H1 (cell line): ENCODE data around the gene FRA10AC1. TPM values are rescaled to one million over a fixed set of nuclear protein-coding genes. Genes with fewer than 3 reads are reported as not detected.

Source experiments
- CTCF ChIA-PET: fragments of 300-600 bp; sonication (Branson Sonifier 250); formaldehyde crosslinking; loops from one replicate; lab custom pipeline; 2021; ENCODE audit not compliant: partially characterized antibody; lab: Charles Lee
- POLR2A ChIA-PET: fragments of 300-600 bp; sonication (Branson Sonifier 250); formaldehyde crosslinking; loops from one replicate; lab custom pipeline; 2021; ENCODE audit warnings: inconsistent platforms; ENCODE audit not compliant: partially characterized antibody; lab: Charles Lee
- DNase-seq, 2 experiments: peaks; one replicate each; pipeline versions ENCODE4 v3.0.0 to v3.0.0-alpha.2; 2010 to 2022; ENCODE audit warnings: low spot score in 2 of 2, low read depth in 1 of 2, mixed read lengths in 1 of 2
- FAIRE-seq: peaks from 2 replicates; lab custom pipeline; 2011; peaks lifted over from hg19 to GRCh38; lab: Jason Lieb, UNC
- H2AFZ ChIP-seq: 2 replicates; pipeline ENCODE4 v1.8.1; 2012; ENCODE audit warnings: low read length, inconsistent platforms
- H2AK5ac ChIP-seq: 2 replicates; pipeline ENCODE4 v1.6.1; 2013; ENCODE audit warnings: low read depth, low read length
- H2BK120ac ChIP-seq: replicated peaks from 2 replicates; pipeline ENCODE3; 2013; ENCODE audit warnings: low read depth, low read length, inconsistent platforms
- H2BK12ac ChIP-seq: 2 replicates; pipeline ENCODE4 v1.6.1; 2013; ENCODE audit warnings: low read depth, low read length
- H2BK15ac ChIP-seq: 2 replicates; pipeline ENCODE4 v1.6.1; 2013; ENCODE audit warnings: low read length
- H2BK20ac ChIP-seq: 2 replicates; pipeline ENCODE4 v1.6.1; 2013; ENCODE audit warnings: low read length
- H2BK5ac ChIP-seq: 2 replicates; pipeline ENCODE4 v1.6.1; 2013; ENCODE audit warnings: low read depth, low read length
- H3K14ac ChIP-seq: 2 replicates; pipeline ENCODE4 v1.6.1; 2013; ENCODE audit warnings: inconsistent platforms; ENCODE audit not compliant: insufficient read length
- H3K18ac ChIP-seq: 2 replicates; pipeline ENCODE4 v1.6.1; 2013; ENCODE audit warnings: low read length; ENCODE audit errors: extremely low read depth
- H3K23ac ChIP-seq: 2 replicates; pipeline ENCODE4 v1.6.1; 2013; ENCODE audit warnings: inconsistent platforms; ENCODE audit not compliant: insufficient read length
- H3K23me2 ChIP-seq: 2 replicates; pipeline ENCODE4 v1.6.1; 2013; ENCODE audit warnings: low read depth, low read length
- H3K27ac ChIP-seq: 2 replicates; pipeline ENCODE4 v1.6.1; 2011; ENCODE audit warnings: low read depth, low read length, inconsistent platforms
- H3K27me3 ChIP-seq, 4 experiments: replicated peaks in 1 of 4; 1 replicate in 1 of 4; 2 replicates in 3 of 4; pipeline versions ENCODE4 v1.6.1 to v1.8.1; 2011 to 2013; ENCODE audit warnings: low read length in 3 of 4, mild to moderate bottlenecking in 3 of 4, inconsistent platforms in 2 of 4, mixed read lengths in 2 of 4, moderate library complexity in 1 of 4; ENCODE audit not compliant: control insufficient read depth in 3 of 4, insufficient read depth in 3 of 4; ENCODE audit errors: extremely low read depth in 1 of 4
- H3K36me3 ChIP-seq, 4 experiments: 2 replicates each; pipeline versions ENCODE4 v1.6.1 to v1.8.1; 2011 to 2013; ENCODE audit warnings: mild to moderate bottlenecking in 4 of 4, low read length in 3 of 4, moderate library complexity in 2 of 4, control low read depth in 1 of 4, inconsistent platforms in 1 of 4; ENCODE audit not compliant: insufficient read depth in 4 of 4, control insufficient read depth in 2 of 4
- H3K4ac ChIP-seq: replicated peaks from 2 replicates; pipeline ENCODE3; 2013; ENCODE audit warnings: low read length, low read depth, mixed read lengths, inconsistent platforms; ENCODE audit not compliant: insufficient read length
- H3K4me1 ChIP-seq, 4 experiments: replicated peaks in 1 of 4; 1 replicate in 1 of 4; 2 replicates in 3 of 4; pipeline versions ENCODE4 v1.6.1 to v1.8.1; 2011 to 2013; ENCODE audit warnings: low read length in 3 of 4, inconsistent platforms in 2 of 4, mixed read lengths in 1 of 4; ENCODE audit not compliant: insufficient read depth in 4 of 4, control insufficient read depth in 3 of 4
- H3K4me2 ChIP-seq, 2 experiments: 2 replicates each; pipeline versions ENCODE4 v1.6.1 to v1.8.1; 2011 to 2013; ENCODE audit warnings: low read depth in 2 of 2, low read length in 2 of 2, control low read depth in 1 of 2, inconsistent platforms in 1 of 2, mild to moderate bottlenecking in 1 of 2; ENCODE audit not compliant: insufficient read depth in 1 of 2
- H3K4me3 ChIP-seq, 4 experiments: fragments of 200-600, 300-600 bp in 1 of 4; sonication (generic), shearing (Covaris generic), sonication (Bioruptor Twin) in 1 of 4; 2 replicates each; pipeline versions ENCODE4 v1.5.1 to v1.8.1; 2011 to 2016; ENCODE audit warnings: low read length in 4 of 4, low read depth in 3 of 4, control low read depth in 2 of 4, inconsistent platforms in 2 of 4, mild to moderate bottlenecking in 2 of 4, mixed read lengths in 1 of 4, moderate library complexity in 1 of 4; ENCODE audit not compliant: insufficient read depth in 2 of 4; ENCODE audit errors: extremely low read depth in 1 of 4
- H3K56ac ChIP-seq: replicated peaks from 2 replicates; pipeline ENCODE3; 2013; ENCODE audit warnings: low read depth, mild to moderate bottlenecking, mixed read lengths, low read length, inconsistent platforms; ENCODE audit not compliant: insufficient read length
- H3K79me1 ChIP-seq: 2 replicates; pipeline ENCODE4 v1.6.1; 2013; ENCODE audit warnings: low read depth, low read length, control low read depth
- H3K79me2 ChIP-seq, 2 experiments: 2 replicates each; pipeline versions ENCODE4 v1.6.1 to v1.8.1; 2012 to 2013; ENCODE audit warnings: low read length in 2 of 2, mild to moderate bottlenecking in 2 of 2, inconsistent platforms in 1 of 2; ENCODE audit not compliant: insufficient read depth in 2 of 2, control insufficient read depth in 1 of 2
- H3K9ac ChIP-seq, 4 experiments: replicated peaks in 1 of 4; 1 replicate in 1 of 4; 2 replicates in 3 of 4; pipeline versions ENCODE4 v1.6.1 to v1.8.1; 2011 to 2013; ENCODE audit warnings: low read depth in 3 of 4, low read length in 3 of 4, control low read depth in 2 of 4, mild to moderate bottlenecking in 2 of 4, moderate library complexity in 2 of 4, inconsistent platforms in 1 of 4; ENCODE audit errors: extremely low read depth in 1 of 4
- H3K9me3 ChIP-seq, 2 experiments: 2 replicates each; pipeline versions ENCODE4 v1.6.1 to v1.8.1; 2012 to 2013; ENCODE audit warnings: mild to moderate bottlenecking in 2 of 2, moderate library complexity in 2 of 2, control low read depth in 1 of 2, inconsistent platforms in 1 of 2, low read depth in 1 of 2, low read length in 1 of 2, mixed read lengths in 1 of 2; ENCODE audit not compliant: insufficient read depth in 2 of 2
- H4K20me1 ChIP-seq, 2 experiments: replicated peaks in 1 of 2; 2 replicates each; pipeline versions ENCODE3 to v1.8.1; 2011 to 2013; ENCODE audit warnings: inconsistent platforms in 2 of 2, low read length in 2 of 2, mild to moderate bottlenecking in 1 of 2; ENCODE audit not compliant: insufficient read depth in 2 of 2, control insufficient read depth in 1 of 2
- H4K5ac ChIP-seq: 2 replicates; pipeline ENCODE4 v1.6.1; 2013; ENCODE audit warnings: low read length, low read depth, mixed read lengths, inconsistent platforms; ENCODE audit not compliant: insufficient read length
- H4K8ac ChIP-seq: 2 replicates; pipeline ENCODE4 v1.8.0; 2013; ENCODE audit warnings: mild to moderate bottlenecking, moderate library complexity, low read length, inconsistent platforms; ENCODE audit not compliant: insufficient read depth; ENCODE audit errors: extremely low read depth
- H4K91ac ChIP-seq: replicated peaks from 2 replicates; pipeline ENCODE3; 2013; ENCODE audit warnings: low read length, mixed read lengths, inconsistent platforms; ENCODE audit not compliant: insufficient read length
- MAFK ChIP-seq: IDR thresholded peaks from 2 replicates; pipeline ENCODE4 v1.6.1; 2012; ENCODE audit warnings: low read depth, mild to moderate bottlenecking, improper control_type of control experiment, low read length
- RXRA ChIP-seq: IDR thresholded peaks from 2 replicates; pipeline ENCODE4 v1.6.1; 2011; ENCODE audit warnings: low read depth, mild to moderate bottlenecking, low read length, moderate library complexity; ENCODE audit not compliant: insufficient read depth
- SIN3A ChIP-seq, 2 experiments: IDR thresholded peaks in 1 of 2; conservative IDR thresholded peaks in 1 of 2; 2 replicates each; pipeline ENCODE4 v1.6.1; 2011 to 2012; ENCODE audit warnings: low read length in 2 of 2, improper control_type of control experiment in 1 of 2, low read depth in 1 of 2, mild to moderate bottlenecking in 1 of 2
- WGBS, 2 experiments: shearing (Covaris generic) in 1 of 2; methylation state at CpG; one replicate each; pipeline versions ENCODE4 v1.1.6 to v1.1.7; 2013 to 2015; ENCODE audit warnings: low lambda C conversion rate in 2 of 2, mixed read lengths in 2 of 2, inconsistent platforms in 1 of 2, low coverage in 1 of 2, missing lambda C conversion rate in 1 of 2; ENCODE audit not compliant: insufficient replicate concordance in 2 of 2, insufficient coverage in 1 of 2, insufficient read length in 1 of 2; ENCODE audit errors: extremely low coverage in 1 of 2, missing lambda C conversion rate in 1 of 2; 5-methylcytosine and 5-hydroxymethylcytosine counted together
- polyA plus RNA-seq, 7 experiments: library from polyadenylated mRNA; depleted of rRNA in 3 of 7; stranded (reverse) in 5 of 7; unstranded in 2 of 7; fragments of >200 nt in 5 of 7; fragments of 200-250 nt in 2 of 7; gene quantifications; 1 replicate in 5 of 7; 2 replicates in 1 of 7; 4 replicates in 1 of 7; pipeline versions ENCODE4 v1.2.1 to v1.2.3, GENCODE V29; 2011 to 2013; ENCODE audit warnings: missing spikeins in 2 of 7, mixed read lengths in 2 of 7
- total RNA-seq: library from RNA; stranded (reverse); fragmentation: NEBNext Ultra II Directional; extraction: Animal tissue kit (Norgen Biotek cat#: 25700); gene quantifications from 2 replicates; pipeline ENCODE4 v1.2.1, GENCODE V29; 2021

FRA10AC1 gene
- total and polyA plus RNA-seq, 2 of the 8 experiments (the other 6 are each of a cell fraction or from before 2014, with no cell fraction given) = 4.4 to 13.5 TPM

DNA sequence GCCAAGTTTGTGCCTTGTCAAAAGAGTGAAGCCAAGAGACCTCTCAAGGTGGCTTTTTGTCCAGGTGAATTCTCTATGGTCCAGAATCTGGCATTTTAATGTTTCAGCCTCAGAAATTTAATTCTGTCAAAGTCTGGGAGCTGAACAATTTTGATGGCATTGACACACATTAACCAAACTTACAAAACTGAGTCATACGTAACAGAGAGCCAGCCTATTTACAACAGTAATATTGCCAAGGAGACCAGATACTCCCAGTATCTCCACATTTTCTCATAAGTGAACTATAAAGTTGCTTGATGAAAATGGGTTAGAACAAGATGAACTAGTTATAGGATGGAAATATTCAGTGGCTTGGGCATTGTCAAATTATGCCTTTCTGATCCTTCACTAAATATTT is 46.2 kb downstream of the FRA10AC1 start:
- H4K8ac ChIP-seq = no peak overlapping the region
- H2BK120ac ChIP-seq = no peak overlapping the region
- H2AK5ac ChIP-seq = no peak overlapping the region
- H3K18ac ChIP-seq = no peak overlapping the region
- no peaks in the 10 kb centered on the region for H4K20me1 ChIP-seq
- no peak overlapping the region for H3K23ac ChIP-seq
- no peak for DNase-seq
- no peak overlapping the region for H3K27ac ChIP-seq
- H4K91ac ChIP-seq = no peak overlapping the region
- no peaks in the 10 kb centered on the region for H3K9me3 ChIP-seq
- no peak for TF ChIP-seq MAFK
- TF ChIP-seq SIN3A (conservative IDR thresholded peaks at IDR 0.05 in 1 of 2, IDR thresholded peaks at IDR 0.05 in 1 of 2; ENCODE audit: low read depth in 1 of 2, low read length in 2 of 2) = no peak
- TF ChIP-seq RXRA = no peak
- H3K4me3 ChIP-seq = no peak overlapping the region
- H3K23me2 ChIP-seq = no peaks in the 10 kb centered on the region
- H2AFZ ChIP-seq = no peak overlapping the region
- FAIRE-seq = no peak
- H3K14ac ChIP-seq = no peak overlapping the region
- no peaks in the 10 kb centered on the region for H3K79me1 ChIP-seq
- no peak overlapping the region for H2BK12ac ChIP-seq
- CTCF ChIA-PET = no interaction called here
- H3K36me3 ChIP-seq = no peaks in the 10 kb centered on the region
- POLR2A ChIA-PET = no interaction called here
- no peaks in the 10 kb centered on the region for H3K27me3 ChIP-seq
- H3K9ac ChIP-seq = no peak overlapping the region
- H3K79me2 ChIP-seq = no peaks in the 10 kb centered on the region
- no peak overlapping the region for H2BK20ac ChIP-seq
- no peak overlapping the region for H2BK5ac ChIP-seq
- H3K4me2 ChIP-seq = no peak overlapping the region
- 90% methylated on average over 1 of the region's 1 CpG; no CpG with 5 or more reads in 1 of the 2 experiments for WGBS, 2 experiments
- no peak overlapping the region for H4K5ac ChIP-seq
- H3K4me1 ChIP-seq = no peaks in the 10 kb centered on the region
- H2BK15ac ChIP-seq = no peak overlapping the region
- H3K56ac ChIP-seq = no peak overlapping the region
- H3K4ac ChIP-seq = no peak overlapping the region
